NK-92 (cell line): ENCODE data around the gene USH1C.

ENCODE experiments used
- DNase-seq: peaks from one replicate; lab custom pipeline; 2025; ENCODE audit not compliant: unreplicated experiment; lab: John Stamatoyannopoulos, UW

Gene USH1C

DNA sequence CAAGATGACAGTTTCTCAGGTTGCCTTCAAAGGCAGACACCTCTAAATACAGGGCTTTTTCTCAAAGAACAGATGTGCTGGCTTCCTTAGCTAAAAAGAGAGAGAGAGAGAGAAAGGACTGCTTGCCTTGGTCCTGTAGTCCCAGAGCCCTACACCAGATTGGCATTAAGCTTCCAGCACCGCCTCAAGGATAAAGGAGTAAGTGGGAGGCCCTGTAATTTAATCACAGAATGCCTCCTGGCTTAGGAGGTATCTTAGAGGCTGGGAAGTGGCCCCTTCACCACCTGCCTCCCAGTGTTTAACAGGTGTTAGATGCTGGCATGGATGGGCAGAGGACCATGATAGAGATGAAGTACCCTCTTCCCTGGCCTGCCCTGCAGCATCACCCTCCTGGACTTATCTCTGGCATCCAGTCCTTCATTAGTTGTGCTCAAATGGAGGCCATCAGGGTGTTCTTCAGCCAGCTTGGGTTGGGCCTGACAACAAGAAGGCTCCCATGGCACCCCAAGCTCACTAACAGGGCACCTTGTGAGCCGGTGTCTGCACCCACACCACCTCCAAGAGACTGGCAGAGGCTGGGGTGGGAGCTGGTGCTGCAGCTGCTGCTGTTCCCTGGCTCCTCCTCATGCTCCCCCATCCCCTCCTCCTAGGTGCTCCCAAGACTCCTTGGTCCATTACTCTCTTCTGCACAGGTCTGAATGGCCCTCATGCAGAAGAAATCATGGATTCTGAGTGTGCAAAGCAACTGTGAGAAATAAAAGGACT lies 100.1 kb downstream of the USH1C start:
- no peak for DNase-seq
